Measurements from ENCODE around the gene GDAP2.

GRCh38 chr1:117964290-117965038 is 35.0 kb upstream of the GDAP2 start:
- TF ChIP-seq, protein P1, sequence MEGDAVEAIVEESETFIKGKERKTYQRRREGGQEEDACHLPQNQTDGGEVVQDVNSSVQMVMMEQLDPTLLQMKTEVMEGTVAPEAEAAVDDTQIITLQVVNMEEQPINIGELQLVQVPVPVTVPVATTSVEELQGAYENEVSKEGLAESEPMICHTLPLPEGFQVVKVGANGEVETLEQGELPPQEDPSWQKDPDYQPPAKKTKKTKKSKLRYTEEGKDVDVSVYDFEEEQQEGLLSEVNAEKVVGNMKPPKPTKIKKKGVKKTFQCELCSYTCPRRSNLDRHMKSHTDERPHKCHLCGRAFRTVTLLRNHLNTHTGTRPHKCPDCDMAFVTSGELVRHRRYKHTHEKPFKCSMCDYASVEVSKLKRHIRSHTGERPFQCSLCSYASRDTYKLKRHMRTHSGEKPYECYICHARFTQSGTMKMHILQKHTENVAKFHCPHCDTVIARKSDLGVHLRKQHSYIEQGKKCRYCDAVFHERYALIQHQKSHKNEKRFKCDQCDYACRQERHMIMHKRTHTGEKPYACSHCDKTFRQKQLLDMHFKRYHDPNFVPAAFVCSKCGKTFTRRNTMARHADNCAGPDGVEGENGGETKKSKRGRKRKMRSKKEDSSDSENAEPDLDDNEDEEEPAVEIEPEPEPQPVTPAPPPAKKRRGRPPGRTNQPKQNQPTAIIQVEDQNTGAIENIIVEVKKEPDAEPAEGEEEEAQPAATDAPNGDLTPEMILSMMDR (IDR thresholded peaks at IDR 0.05): no peak
- TF ChIP-seq POLR2A (IDR thresholded peaks at IDR 0.05): no peak
